22Rv1 (cell line): ENCODE measurements around the gene AMOTL2.

Source experiments
- CTCF ChIP-seq: fragments of 450-650 bp; IDR thresholded peaks from 2 replicates; pipeline ENCODE4 v1.5.1; 2017; ENCODE audit warnings: mild to moderate bottlenecking
- ZFX ChIP-seq: fragments of 450-650 bp; IDR thresholded peaks from 2 replicates; pipeline ENCODE4 v1.6.1; 2017; ENCODE audit warnings: antibody characterized with exemption, borderline replicate concordance

- TF ChIP-seq CTCF (peak; percentile 57), ZFX (no peak)
These were observed 4.1 kb upstream of the AMOTL2 start for GRCh38 chr3:134378384-134378783.
